Trophoblast cell (in vitro differentiated cells and primary cell): ENCODE data around the gene TTLL11.

Experiments used
- DNase-seq, 2 donors: peaks; one replicate each; pipeline ENCODE4 v3.0.0-alpha.2; 2016
- H2AFZ ChIP-seq: 2 replicates; pipeline ENCODE4 v1.6.1; 2013; ENCODE audit warnings: low read length, moderate library complexity, mild to moderate bottlenecking; ENCODE audit not compliant: insufficient read depth, poor library complexity
- H2AK5ac ChIP-seq: 2 replicates; pipeline ENCODE4 v1.6.1; 2013; ENCODE audit warnings: mild to moderate bottlenecking, low read length
- H2BK120ac ChIP-seq: 2 replicates; pipeline ENCODE4 v1.6.1; 2013; ENCODE audit warnings: low read length, mild to moderate bottlenecking, moderate library complexity; ENCODE audit not compliant: insufficient read depth, poor library complexity
- H2BK12ac ChIP-seq: 2 replicates; pipeline ENCODE4 v1.6.1; 2013; ENCODE audit warnings: mild to moderate bottlenecking, low read length, moderate library complexity
- H2BK5ac ChIP-seq: 2 replicates; pipeline ENCODE4 v1.6.1; 2013; ENCODE audit warnings: low read length, low read depth, moderate library complexity, mild to moderate bottlenecking; ENCODE audit not compliant: poor library complexity
- H3K14ac ChIP-seq: 2 replicates; pipeline ENCODE4 v1.6.1; 2013; ENCODE audit warnings: mild to moderate bottlenecking, low read length
- H3K18ac ChIP-seq: 2 replicates; pipeline ENCODE4 v1.6.1; 2013; ENCODE audit warnings: mild to moderate bottlenecking, low read length
- H3K23ac ChIP-seq: 2 replicates; pipeline ENCODE4 v1.6.1; 2013; ENCODE audit warnings: low read length
- H3K27ac ChIP-seq: 2 replicates; pipeline ENCODE4 v1.5.1; 2013; ENCODE audit warnings: low read depth, mild to moderate bottlenecking, inconsistent platforms, low read length, moderate library complexity
- H3K27me3 ChIP-seq: 2 replicates; pipeline ENCODE4 v1.6.1; 2013; ENCODE audit warnings: inconsistent platforms, mild to moderate bottlenecking, low read length, moderate library complexity; ENCODE audit not compliant: insufficient read depth
- H3K36me3 ChIP-seq, 2 experiments: 1 replicate in 1 of 2; 2 replicates in 1 of 2; pipeline ENCODE4 v1.6.1; 2013; ENCODE audit warnings: low read length in 2 of 2, mild to moderate bottlenecking in 2 of 2, moderate library complexity in 1 of 2; ENCODE audit not compliant: insufficient read depth in 2 of 2, control insufficient read depth in 1 of 2
- H3K4ac ChIP-seq: 2 replicates; pipeline ENCODE4 v1.6.1; 2013; ENCODE audit warnings: low read depth, mild to moderate bottlenecking, low read length, moderate library complexity
- H3K4me1 ChIP-seq, 2 experiments: 1 replicate in 1 of 2; 2 replicates in 1 of 2; pipeline ENCODE4 v1.6.1; 2013; ENCODE audit warnings: low read length in 2 of 2, mild to moderate bottlenecking in 2 of 2, moderate library complexity in 1 of 2; ENCODE audit not compliant: insufficient read depth in 2 of 2, control insufficient read depth in 1 of 2
- H3K4me2 ChIP-seq: 2 replicates; pipeline ENCODE4 v1.6.1; 2013; ENCODE audit warnings: inconsistent platforms, mild to moderate bottlenecking, low read length, moderate library complexity
- H3K4me3 ChIP-seq: 2 replicates; pipeline ENCODE4 v1.5.1; 2013; ENCODE audit warnings: mild to moderate bottlenecking, low read depth, low read length, inconsistent platforms
- H3K79me1 ChIP-seq: one replicate; pipeline ENCODE4 v1.6.1; 2013; ENCODE audit warnings: low read length
- H3K79me2 ChIP-seq: 2 replicates; pipeline ENCODE4 v1.6.1; 2013; ENCODE audit warnings: low read length, mild to moderate bottlenecking; ENCODE audit not compliant: control insufficient read depth, insufficient read depth, poor library complexity
- H3K9ac ChIP-seq: 2 replicates; pipeline ENCODE4 v1.6.1; 2013; ENCODE audit warnings: mild to moderate bottlenecking, low read length
- H3K9me3 ChIP-seq: 2 replicates; pipeline ENCODE4 v1.6.1; 2013; ENCODE audit warnings: low read depth, mild to moderate bottlenecking, control low read depth, inconsistent platforms, low read length; ENCODE audit not compliant: insufficient read depth
- H4K12ac ChIP-seq: 2 replicates; pipeline ENCODE4 v1.6.1; 2013; ENCODE audit warnings: low read depth, mild to moderate bottlenecking, low read length, moderate library complexity
- H4K8ac ChIP-seq: 2 replicates; pipeline ENCODE4 v1.6.1; 2013; ENCODE audit warnings: low read depth, mild to moderate bottlenecking, low read length, moderate library complexity
- H4K91ac ChIP-seq: one replicate; pipeline ENCODE4 v1.6.1; 2013; ENCODE audit warnings: low read depth, mild to moderate bottlenecking, low read length, moderate library complexity
- WGBS: extraction: QIAGEN DNeasy Blood & Tissue Kit; methylation state at CpG from one replicate; pipeline ENCODE4 v1.1.7; 2013; ENCODE audit warnings: missing lambda C conversion rate; ENCODE audit not compliant: insufficient read length, insufficient coverage; ENCODE audit errors: extremely low coverage; 5-methylcytosine and 5-hydroxymethylcytosine counted together

The TTLL11 gene

GRCh38 chr9:121776739-121777637 is 316.1 kb downstream of the TTLL11 start:
- Histone ChIP-seq H4K91ac (no peak overlapping the region), H3K9me3 (peaks cover 5% of the 10 kb centered on the region), H3K79me2 (no peaks in the 10 kb centered on the region), H4K12ac (no peak overlapping the region), H2AK5ac (no peak overlapping the region), H2AFZ (no peak overlapping the region), H3K4me1 (peaks cover 0 to 3% of the 10 kb centered on the region in 2 experiments), H3K79me1 (no peaks in the 10 kb centered on the region), H3K4me3 (no peak overlapping the region), H4K8ac (no peak overlapping the region), H3K9ac (no peak overlapping the region), H2BK12ac (no peak overlapping the region), H3K4me2 (no peak overlapping the region), H3K27ac (no peak overlapping the region), H3K23ac (no peak overlapping the region), H3K36me3 (peaks cover 64 to 68% of the 10 kb centered on the region in 2 experiments), H3K27me3 (no peaks in the 10 kb centered on the region), H3K14ac (no peak overlapping the region), H2BK5ac (no peak overlapping the region), H3K4ac (no peak overlapping the region), H2BK120ac (no peak overlapping the region), H3K18ac (no peak overlapping the region)
- no CpG with 5 or more reads among the region's 8 CpGs for WGBS
- DNase-seq = no peak

DNA sequence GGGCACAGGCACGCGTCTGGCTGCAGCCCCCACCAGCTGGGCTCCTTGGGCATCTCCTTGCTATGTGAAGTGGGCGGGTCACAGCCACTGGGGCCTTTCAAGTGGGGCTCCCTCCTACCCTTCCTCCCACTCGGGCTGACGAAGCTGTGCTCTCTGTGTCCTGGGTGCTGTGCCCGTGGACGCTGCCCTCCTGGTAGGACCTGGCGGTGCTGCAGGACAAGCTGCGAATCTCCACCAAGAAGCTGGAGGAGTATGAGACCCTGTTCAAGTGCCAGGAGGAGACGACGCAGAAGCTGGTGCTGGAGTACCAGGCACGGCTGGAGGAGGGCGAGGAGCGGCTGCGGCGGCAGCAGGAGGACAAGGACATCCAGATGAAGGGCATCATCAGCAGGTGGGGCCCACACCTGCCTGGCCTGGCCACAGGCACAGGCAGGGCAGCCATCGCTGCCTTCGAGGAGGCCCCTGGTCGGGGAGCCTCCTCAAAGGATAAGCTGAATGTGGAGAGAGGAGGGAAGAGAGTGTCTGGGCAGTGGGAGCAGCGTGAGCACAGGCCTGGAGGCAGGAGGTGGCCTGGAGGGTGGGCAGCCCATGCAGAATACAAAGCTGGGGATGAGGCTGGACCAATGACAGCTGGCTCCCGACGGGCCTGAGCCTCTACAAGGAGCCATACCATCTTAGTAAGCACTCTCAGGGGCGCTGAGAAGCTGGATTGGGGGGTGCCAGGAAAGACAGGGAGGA is 316.9 kb downstream of the TTLL11 start:
- H4K8ac ChIP-seq = no peak overlapping the region
- no peak overlapping the region for H3K27ac ChIP-seq
- no peaks in the 10 kb centered on the region for H3K79me1 ChIP-seq
- H3K27me3 ChIP-seq = no peaks in the 10 kb centered on the region
- H3K4me2 ChIP-seq = no peak overlapping the region
- H3K18ac ChIP-seq = no peak overlapping the region
- WGBS = no CpG with 5 or more reads among the region's 23 CpGs
- no peak overlapping the region for H2BK12ac ChIP-seq
- peaks cover 5% of the 10 kb centered on the region for H3K9me3 ChIP-seq
- no peak overlapping the region for H2BK5ac ChIP-seq
- no peak overlapping the region for H3K4ac ChIP-seq
- no peak overlapping the region for H3K9ac ChIP-seq
- peaks cover 63 to 64% of the 10 kb centered on the region in 2 experiments for H3K36me3 ChIP-seq
- H3K4me3 ChIP-seq = no peak overlapping the region
- peaks cover 3% of the 10 kb centered on the region in 2 experiments for H3K4me1 ChIP-seq
- no peaks in the 10 kb centered on the region for H3K79me2 ChIP-seq
- no peak for DNase-seq
- H4K12ac ChIP-seq = no peak overlapping the region
- H2AK5ac ChIP-seq = no peak overlapping the region
- H3K23ac ChIP-seq = no peak overlapping the region
- H2BK120ac ChIP-seq = no peak overlapping the region
- H4K91ac ChIP-seq = no peak overlapping the region
- no peak overlapping the region for H2AFZ ChIP-seq
- H3K14ac ChIP-seq = no peak overlapping the region

DNA sequence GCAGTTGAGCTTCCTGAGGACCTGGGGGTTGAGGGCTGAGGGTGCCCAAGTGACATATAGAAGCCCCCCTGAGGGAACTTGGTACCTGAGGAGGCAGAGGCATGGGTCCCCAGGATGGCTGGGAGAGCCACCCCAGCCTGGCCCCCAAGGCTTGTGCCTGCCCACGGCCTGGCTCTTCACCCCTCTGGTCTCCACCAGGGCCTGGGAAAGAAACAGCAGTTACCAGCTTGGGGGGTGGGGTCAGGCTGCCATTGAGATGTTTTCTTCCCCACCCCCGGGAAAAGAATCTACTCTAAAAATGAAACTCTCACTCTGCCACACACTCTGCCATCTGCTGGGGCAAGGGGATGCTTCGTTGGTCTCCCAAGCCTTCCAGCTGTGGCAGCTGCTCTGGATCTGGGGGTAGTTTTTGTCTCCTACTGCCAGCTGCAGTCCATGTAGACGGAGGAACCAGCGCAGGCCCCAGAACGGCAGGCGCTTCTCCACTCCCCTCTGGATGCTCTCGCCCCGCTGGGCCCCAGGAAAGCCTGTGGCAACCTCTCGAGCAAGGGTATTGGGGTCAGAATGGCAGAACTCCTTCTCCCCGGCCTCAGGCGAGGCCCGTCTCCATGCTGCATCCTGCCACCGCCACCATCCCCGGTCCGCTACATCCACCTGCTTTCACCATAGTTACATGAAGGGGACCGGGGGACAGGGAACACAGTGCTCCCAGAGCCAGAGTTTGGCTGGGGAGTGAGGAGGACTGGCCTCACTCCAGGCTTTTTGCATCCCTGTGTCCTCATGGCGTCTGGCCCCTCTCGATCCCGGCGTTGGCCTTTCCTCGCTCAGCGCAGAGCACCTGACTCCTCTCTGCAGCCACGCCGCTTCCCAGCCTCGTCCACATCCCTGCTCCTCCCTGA is 318.1 kb downstream of the TTLL11 start:
- H3K27me3 ChIP-seq = no peaks in the 10 kb centered on the region
- DNase-seq = no peak
- no peak overlapping the region for H2BK120ac ChIP-seq
- no peak overlapping the region for H3K4me2 ChIP-seq
- H2AK5ac ChIP-seq = no peak overlapping the region
- H3K4me1 ChIP-seq = peaks cover 3 to 6% of the 10 kb centered on the region in 2 experiments
- no peak overlapping the region for H4K12ac ChIP-seq
- H3K79me1 ChIP-seq = no peaks in the 10 kb centered on the region
- no peak overlapping the region for H3K23ac ChIP-seq
- H3K14ac ChIP-seq = no peak overlapping the region
- no peaks in the 10 kb centered on the region for H3K79me2 ChIP-seq
- no peak overlapping the region for H3K18ac ChIP-seq
- H3K4me3 ChIP-seq = no peak overlapping the region
- no peak overlapping the region for H2BK5ac ChIP-seq
- H3K4ac ChIP-seq = no peak overlapping the region
- H2BK12ac ChIP-seq = no peak overlapping the region
- H3K27ac ChIP-seq = no peak overlapping the region
- H4K8ac ChIP-seq = no peak overlapping the region
- H3K36me3 ChIP-seq = peaks cover 60 to 62% of the 10 kb centered on the region in 2 experiments
- H3K9me3 ChIP-seq = peaks cover 2% of the 10 kb centered on the region
- no peak overlapping the region for H2AFZ ChIP-seq
- no CpG with 5 or more reads among the region's 26 CpGs for WGBS
- H3K9ac ChIP-seq = no peak overlapping the region
- no peak overlapping the region for H4K91ac ChIP-seq
